GM21576 (cell line): ENCODE measurements around the gene PITPNC1.
"Not testable (repeated sequence)": the region's sequence is repeated elsewhere in the genome, so short reads cannot be mapped to it uniquely, and the experiment has no call there.

ENCODE experiments used
- ATAC-seq: cut with Tn5 transposase; IDR thresholded peaks from one replicate; pipeline ENCODE4 v1.9.1; 2021; ENCODE audit warnings: mild to moderate bottlenecking, moderate library complexity; ENCODE audit not compliant: unreplicated experiment

PITPNC1 gene

DNA sequence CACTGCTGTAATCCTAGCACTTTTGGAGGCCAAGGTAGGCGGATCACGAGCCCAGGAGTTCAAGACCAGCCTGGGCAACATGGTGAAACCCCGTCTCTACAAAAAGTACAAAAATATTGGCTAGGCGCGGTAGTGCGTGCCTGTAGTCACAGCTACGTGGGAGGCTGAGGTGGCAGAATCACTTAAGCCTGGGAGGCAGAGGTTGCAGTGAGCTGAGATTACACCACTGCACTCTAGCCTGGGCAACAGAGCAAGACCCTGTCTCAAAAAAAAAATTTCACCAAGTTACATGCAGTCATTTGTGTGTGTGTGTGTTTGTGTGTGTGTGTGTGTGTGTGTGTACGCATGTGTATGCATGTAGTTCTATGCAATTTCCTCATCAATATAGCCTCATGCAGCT is 325.8 kb downstream of the PITPNC1 start:
- ATAC-seq = not testable (repeated sequence)

DNA sequence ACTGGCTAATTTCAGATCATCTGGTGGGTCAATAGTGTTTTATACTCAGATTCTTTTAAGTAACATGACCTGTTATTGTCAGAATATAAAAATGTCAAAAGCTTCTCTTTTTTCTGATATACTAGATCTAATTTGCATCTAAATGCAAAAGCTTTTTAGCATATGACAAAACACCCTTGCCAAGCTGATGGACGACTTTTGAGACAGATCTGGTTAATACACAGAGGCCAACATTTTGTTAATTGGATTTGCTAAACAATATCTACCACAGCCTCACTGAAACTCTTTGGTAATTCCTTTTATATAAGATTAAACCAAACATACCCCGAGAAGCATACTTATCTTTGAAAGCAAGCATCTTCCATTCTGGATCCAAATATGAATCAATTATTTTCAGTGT is 330.4 kb downstream of the PITPNC1 start:
- no peak for ATAC-seq

- no peak for ATAC-seq
Observed at GRCh38 chr17:67708378-67708777, 331.3 kb downstream of the PITPNC1 start.

DNA sequence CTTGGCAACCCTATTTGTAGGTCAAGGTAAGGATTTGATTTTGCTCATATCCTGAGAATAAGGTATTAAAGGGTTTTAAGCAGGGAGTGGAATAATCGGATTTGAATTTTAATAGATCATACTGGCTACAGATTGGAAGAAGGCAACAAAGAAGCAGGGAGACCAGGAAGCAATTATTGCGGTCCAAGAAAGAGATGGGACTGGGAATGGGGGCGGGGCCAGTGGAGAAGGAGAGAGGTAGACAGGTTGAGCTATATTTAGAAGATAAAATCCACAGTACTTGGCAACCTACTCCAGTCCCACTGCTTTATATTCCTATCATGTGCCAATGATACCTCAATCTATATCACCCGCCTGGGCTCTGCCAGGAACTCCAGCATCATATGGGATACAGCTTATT is 334.8 kb downstream of the PITPNC1 start:
- no peak for ATAC-seq

- no peak for ATAC-seq
Observed at GRCh38 chr17:67712375-67712774, 335.3 kb downstream of the PITPNC1 start.

DNA sequence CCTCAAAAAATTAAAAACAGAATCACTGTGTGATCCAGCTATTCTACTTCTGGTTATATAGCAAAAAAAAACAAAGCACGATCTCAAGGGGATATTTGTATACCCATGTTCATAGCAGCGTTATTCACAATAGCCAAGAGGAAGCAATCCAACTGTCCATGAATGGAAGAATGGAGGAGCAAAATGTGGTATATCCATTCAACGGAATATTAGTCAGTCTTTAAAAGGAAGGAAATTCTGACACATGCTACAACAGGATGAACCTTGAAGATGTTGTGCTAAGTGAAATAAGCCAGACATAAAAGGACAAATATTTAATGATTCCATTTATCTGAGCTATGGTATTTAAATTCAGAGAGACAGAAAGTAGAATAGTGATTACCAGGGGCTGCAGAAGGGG is 336.1 kb downstream of the PITPNC1 start:
- no peak for ATAC-seq

DNA sequence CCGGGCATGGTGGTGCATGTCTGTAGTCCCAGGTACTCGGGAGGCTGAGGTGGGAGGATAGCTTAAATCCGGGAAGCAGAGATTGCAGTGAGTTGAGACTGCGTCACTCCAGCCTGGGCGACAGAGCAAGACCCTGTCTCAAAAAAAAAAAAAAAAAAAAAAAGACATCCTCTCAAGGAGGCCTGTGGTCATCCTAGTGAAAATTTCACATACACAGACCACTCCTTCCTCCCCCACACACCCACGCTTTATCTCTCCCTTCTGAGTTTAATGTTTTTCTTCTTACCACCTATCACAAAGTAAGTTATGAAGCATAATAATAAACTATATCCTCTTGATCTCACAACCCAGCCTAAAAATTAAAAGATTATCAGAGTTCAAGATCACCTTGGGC is 339.3 kb downstream of the PITPNC1 start:
- no peak for ATAC-seq

DNA sequence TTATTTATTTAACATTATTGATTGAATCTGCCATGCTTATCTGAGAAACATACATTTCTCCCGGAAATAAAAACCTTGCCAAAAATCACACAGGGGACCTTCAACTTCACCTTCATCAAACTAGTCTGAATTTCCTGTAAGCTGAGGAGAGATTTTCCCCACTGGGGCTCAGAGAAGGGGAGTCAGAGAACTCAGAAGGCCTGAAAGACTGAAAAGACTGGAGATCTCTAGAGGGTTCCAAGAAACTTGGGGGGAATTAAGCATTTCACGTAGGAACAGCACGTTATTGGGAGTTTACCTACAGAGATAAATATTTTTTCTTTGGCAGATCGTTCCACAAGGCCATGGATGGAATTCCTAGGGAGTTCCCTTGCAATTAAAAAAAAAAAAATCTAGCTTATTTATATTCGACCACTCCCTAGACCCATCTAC is 340.1 kb downstream of the PITPNC1 start:
- ATAC-seq = no peak

DNA sequence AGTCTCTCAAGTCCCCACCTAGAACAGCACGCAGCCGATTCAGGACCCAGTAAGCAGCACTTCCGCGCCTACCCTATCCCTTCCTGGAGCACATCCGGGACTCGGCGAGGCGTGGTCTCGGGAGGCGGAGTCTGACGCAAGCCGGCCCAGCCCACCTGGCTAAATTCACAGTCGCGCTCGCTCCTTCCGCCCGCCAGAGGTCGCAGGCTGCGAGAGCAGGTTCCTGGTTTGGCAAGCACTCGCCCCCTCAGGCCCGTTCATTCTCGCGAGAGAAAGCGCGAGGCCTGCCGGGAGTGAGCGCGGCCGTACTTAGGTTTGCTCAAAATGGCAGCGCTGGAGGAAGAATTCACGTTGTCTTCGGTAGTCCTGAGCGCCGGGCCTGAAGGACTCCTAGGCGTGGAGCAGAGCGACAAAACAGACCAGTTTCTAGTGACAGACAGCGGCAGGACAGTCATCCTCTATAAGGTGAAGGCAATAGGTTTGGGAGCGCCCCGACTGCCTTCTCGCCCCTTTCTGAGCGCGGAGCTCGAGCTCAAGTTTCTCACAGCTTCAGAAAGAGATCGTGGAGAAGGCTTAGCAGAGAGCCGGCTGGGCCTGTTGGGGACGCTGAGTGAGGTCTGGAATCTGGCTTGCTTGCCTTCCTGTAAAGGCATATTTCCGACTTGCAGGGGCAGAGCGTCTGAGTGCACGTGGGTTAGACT is 340.7 kb downstream of the PITPNC1 start, which contains the start of gene NOL11:
TSS of gene NOL11 (plus strand) at position 313 of the 701 bp plus-strand sequence. CDS start at position 325, 12 bp downstream.
- peak; percentile 98 for ATAC-seq

DNA sequence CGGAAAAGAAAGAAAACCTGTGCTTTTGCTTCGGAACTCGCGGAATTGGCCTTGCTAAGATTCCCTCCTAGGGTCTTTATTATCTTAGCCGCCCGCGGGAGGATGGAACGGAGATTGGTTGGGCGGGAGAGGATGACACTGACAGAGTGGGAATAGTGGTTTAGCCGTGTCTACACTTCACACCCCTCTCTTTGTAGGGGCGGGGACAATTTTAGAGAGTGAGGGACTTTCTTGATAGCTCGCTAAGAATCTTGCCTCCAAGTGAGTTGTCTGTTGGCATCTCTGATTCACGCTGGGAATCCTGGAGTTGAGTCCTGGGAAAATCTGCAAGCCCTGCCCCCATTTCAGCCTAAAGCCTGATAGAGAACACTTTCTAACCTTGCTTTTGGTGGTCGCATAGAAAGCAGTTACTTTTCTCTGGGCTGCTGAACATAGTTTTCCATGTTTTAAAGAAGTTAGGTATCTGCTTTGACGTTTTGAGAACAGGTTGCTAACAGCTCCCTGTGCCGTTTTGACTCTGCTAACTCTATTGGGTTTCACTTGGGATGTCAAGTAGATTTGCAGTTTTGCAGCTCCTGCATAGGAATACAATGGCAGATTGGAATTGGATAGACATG is 341.4 kb downstream of the PITPNC1 start:
- no peak for ATAC-seq

DNA sequence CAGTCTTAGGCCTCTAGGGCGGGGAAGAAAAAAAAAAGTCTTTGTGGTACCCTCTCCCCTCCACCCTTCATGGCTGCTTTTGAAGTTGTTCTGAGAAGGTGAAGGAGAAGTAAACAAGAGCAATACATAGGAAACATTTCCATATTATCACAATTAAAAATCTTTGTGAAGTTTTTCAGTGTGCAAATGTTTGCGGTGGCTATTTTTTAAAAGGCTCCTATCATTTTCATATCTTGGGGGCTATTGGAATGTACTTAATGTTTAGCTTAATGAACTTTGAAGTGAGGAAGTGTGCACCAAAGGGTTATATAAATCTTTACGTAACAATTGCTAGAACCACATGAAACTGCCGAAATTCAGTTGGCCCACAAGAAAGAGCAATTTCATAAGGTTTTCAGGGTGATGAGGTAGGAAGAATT is 348.3 kb downstream of the PITPNC1 start:
- ATAC-seq = no peak

GRCh38 chr17:67725807-67726206 is 348.7 kb downstream of the PITPNC1 start:
- no peak for ATAC-seq

DNA sequence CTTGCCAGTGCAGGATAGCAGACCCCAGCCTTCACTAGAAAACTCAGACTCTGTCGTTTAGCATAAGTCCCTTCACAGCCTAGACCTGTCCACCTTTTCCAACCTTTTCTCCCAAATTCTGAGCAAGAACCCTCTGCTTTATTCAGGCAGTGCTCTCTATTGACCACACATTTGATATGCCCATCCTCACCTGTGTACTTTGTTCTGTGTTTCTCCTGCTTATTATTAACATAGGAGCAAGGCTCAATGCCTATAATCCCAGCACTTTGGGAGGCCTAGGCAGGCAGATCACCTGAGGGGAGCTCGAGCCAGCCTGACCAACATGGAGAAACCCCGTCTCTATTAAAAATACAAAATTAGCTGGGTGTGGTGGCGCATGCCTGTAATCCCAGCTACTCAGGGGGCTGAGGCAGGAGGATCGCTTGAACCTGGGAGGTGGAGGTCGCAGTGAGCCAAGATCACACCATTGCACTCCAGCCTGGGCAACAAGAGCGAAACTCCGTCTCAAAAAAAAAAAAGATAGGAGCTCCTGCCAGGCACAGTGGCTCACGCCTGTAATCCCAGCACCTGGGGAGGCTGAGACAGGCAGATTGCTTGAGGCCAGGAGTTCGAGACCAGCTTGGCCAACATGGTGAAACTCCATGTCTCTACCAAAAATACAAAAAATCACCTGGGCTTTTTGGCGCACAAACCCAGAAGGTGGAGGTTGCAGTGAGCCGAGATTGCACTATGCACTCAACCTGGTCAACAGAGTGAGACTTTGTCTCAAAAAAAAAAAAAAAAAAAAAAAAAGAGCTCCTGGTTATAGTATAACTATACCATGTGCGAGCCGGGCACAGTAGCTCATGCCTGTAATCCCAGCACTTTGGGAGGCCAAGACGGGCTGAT is 350.3 kb downstream of the PITPNC1 start:
- ATAC-seq = not testable (repeated sequence)

GRCh38 chr17:67729903-67730302 is 352.8 kb downstream of the PITPNC1 start:
- ATAC-seq = no peak

DNA sequence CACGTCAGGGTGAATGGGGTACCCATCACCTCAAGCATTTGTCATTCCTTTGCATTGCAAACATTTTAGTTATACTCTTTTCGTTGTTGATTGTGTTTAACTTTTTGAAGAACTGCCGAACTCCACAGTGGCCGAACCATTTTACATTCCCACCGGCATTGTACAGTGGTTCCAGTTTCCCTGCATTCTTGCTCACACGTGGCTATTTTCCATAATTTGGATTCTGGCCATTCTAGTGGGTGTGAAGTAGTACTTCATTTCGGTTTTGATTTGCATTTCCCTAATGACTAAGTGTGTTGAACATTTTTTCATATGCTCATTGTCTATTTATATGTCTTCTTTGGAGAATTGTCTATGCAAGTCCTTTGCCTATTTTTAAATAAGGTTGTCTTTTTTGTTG is 353.6 kb downstream of the PITPNC1 start:
- ATAC-seq = no peak

- ATAC-seq = no peak
Observed at GRCh38 chr17:67733449-67733848, 356.4 kb downstream of the PITPNC1 start.

DNA sequence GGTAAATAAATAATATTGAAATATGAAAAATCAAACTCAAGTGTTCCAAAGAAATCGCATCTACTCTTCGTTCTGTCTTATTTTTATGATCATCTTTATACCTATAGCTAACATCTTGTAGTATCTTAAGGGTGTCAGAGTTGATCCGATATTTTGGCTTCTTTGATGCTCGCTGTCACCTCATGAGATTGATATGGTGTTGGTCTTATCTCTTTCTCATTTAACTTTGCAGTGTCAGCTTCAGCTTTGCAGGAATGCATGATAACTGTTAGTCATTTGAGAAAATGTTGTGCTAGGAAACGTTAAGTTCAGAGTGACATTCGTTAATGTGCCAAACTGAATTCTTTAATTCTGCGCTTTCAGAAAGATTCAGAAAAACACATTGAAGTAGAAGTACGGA is 360.1 kb downstream of the PITPNC1 start:
- no peak for ATAC-seq

DNA sequence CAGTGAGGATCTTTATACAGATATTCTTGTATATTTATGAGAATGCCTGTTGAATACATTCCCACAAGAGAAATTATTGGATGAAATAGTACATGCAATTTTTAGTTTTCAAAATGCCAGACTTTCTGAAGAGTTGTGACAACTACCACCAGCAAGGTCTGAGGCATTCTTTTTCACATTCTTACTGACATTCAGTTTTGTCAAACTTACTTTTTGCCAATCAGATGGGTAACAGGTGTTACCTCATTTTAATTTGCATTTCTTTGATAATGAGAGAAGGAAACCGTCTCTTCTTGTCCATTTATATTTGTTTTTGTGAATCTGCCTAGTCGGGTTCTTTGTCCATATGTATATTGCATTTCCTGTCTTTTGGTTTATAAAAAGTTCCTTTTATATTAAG is 364.9 kb downstream of the PITPNC1 start:
- no peak for ATAC-seq
